H1 (cell line): Measurements from ENCODE around the gene TSC2. TPM values are rescaled to one million over a fixed set of nuclear protein-coding genes. Genes with fewer than 3 reads are reported as not detected.

Experiments used
- CTCF ChIA-PET: fragments of 300-600 bp; sonication (Branson Sonifier 250); formaldehyde crosslinking; loops from one replicate; lab custom pipeline; 2021; ENCODE audit not compliant: partially characterized antibody; lab: Charles Lee
- POLR2A ChIA-PET: fragments of 300-600 bp; sonication (Branson Sonifier 250); formaldehyde crosslinking; loops from one replicate; lab custom pipeline; 2021; ENCODE audit warnings: inconsistent platforms; ENCODE audit not compliant: partially characterized antibody; lab: Charles Lee
- DNase-seq, 2 experiments: peaks; one replicate each; pipeline versions ENCODE4 v3.0.0 to v3.0.0-alpha.2; 2010 to 2022; ENCODE audit warnings: low spot score in 2 of 2, low read depth in 1 of 2, mixed read lengths in 1 of 2
- FAIRE-seq: peaks from 2 replicates; lab custom pipeline; 2011; peaks lifted over from hg19 to GRCh38; lab: Jason Lieb, UNC
- H2AFZ ChIP-seq: 2 replicates; pipeline ENCODE4 v1.8.1; 2012; ENCODE audit warnings: low read length, inconsistent platforms
- H2AK5ac ChIP-seq: 2 replicates; pipeline ENCODE4 v1.6.1; 2013; ENCODE audit warnings: low read depth, low read length
- H2BK120ac ChIP-seq: replicated peaks from 2 replicates; pipeline ENCODE3; 2013; ENCODE audit warnings: low read depth, low read length, inconsistent platforms
- H2BK12ac ChIP-seq: 2 replicates; pipeline ENCODE4 v1.6.1; 2013; ENCODE audit warnings: low read depth, low read length
- H2BK15ac ChIP-seq: 2 replicates; pipeline ENCODE4 v1.6.1; 2013; ENCODE audit warnings: low read length
- H2BK20ac ChIP-seq: 2 replicates; pipeline ENCODE4 v1.6.1; 2013; ENCODE audit warnings: low read length
- H2BK5ac ChIP-seq: 2 replicates; pipeline ENCODE4 v1.6.1; 2013; ENCODE audit warnings: low read depth, low read length
- H3K14ac ChIP-seq: 2 replicates; pipeline ENCODE4 v1.6.1; 2013; ENCODE audit warnings: inconsistent platforms; ENCODE audit not compliant: insufficient read length
- H3K18ac ChIP-seq: 2 replicates; pipeline ENCODE4 v1.6.1; 2013; ENCODE audit warnings: low read length; ENCODE audit errors: extremely low read depth
- H3K23ac ChIP-seq: 2 replicates; pipeline ENCODE4 v1.6.1; 2013; ENCODE audit warnings: inconsistent platforms; ENCODE audit not compliant: insufficient read length
- H3K23me2 ChIP-seq: 2 replicates; pipeline ENCODE4 v1.6.1; 2013; ENCODE audit warnings: low read depth, low read length
- H3K27ac ChIP-seq: 2 replicates; pipeline ENCODE4 v1.6.1; 2011; ENCODE audit warnings: low read depth, low read length, inconsistent platforms
- H3K27me3 ChIP-seq, 4 experiments: replicated peaks in 1 of 4; 1 replicate in 1 of 4; 2 replicates in 3 of 4; pipeline versions ENCODE4 v1.6.1 to v1.8.1; 2011 to 2013; ENCODE audit warnings: low read length in 3 of 4, mild to moderate bottlenecking in 3 of 4, inconsistent platforms in 2 of 4, mixed read lengths in 2 of 4, moderate library complexity in 1 of 4; ENCODE audit not compliant: control insufficient read depth in 3 of 4, insufficient read depth in 3 of 4; ENCODE audit errors: extremely low read depth in 1 of 4
- H3K36me3 ChIP-seq, 4 experiments: 2 replicates each; pipeline versions ENCODE4 v1.6.1 to v1.8.1; 2011 to 2013; ENCODE audit warnings: mild to moderate bottlenecking in 4 of 4, low read length in 3 of 4, moderate library complexity in 2 of 4, control low read depth in 1 of 4, inconsistent platforms in 1 of 4; ENCODE audit not compliant: insufficient read depth in 4 of 4, control insufficient read depth in 2 of 4
- H3K4ac ChIP-seq: replicated peaks from 2 replicates; pipeline ENCODE3; 2013; ENCODE audit warnings: low read length, low read depth, mixed read lengths, inconsistent platforms; ENCODE audit not compliant: insufficient read length
- H3K4me1 ChIP-seq, 4 experiments: replicated peaks in 1 of 4; 1 replicate in 1 of 4; 2 replicates in 3 of 4; pipeline versions ENCODE4 v1.6.1 to v1.8.1; 2011 to 2013; ENCODE audit warnings: low read length in 3 of 4, inconsistent platforms in 2 of 4, mixed read lengths in 1 of 4; ENCODE audit not compliant: insufficient read depth in 4 of 4, control insufficient read depth in 3 of 4
- H3K4me2 ChIP-seq, 2 experiments: 2 replicates each; pipeline versions ENCODE4 v1.6.1 to v1.8.1; 2011 to 2013; ENCODE audit warnings: low read depth in 2 of 2, low read length in 2 of 2, control low read depth in 1 of 2, inconsistent platforms in 1 of 2, mild to moderate bottlenecking in 1 of 2; ENCODE audit not compliant: insufficient read depth in 1 of 2
- H3K4me3 ChIP-seq, 4 experiments: fragments of 200-600, 300-600 bp in 1 of 4; sonication (generic), shearing (Covaris generic), sonication (Bioruptor Twin) in 1 of 4; 2 replicates each; pipeline versions ENCODE4 v1.5.1 to v1.8.1; 2011 to 2016; ENCODE audit warnings: low read length in 4 of 4, low read depth in 3 of 4, control low read depth in 2 of 4, inconsistent platforms in 2 of 4, mild to moderate bottlenecking in 2 of 4, mixed read lengths in 1 of 4, moderate library complexity in 1 of 4; ENCODE audit not compliant: insufficient read depth in 2 of 4; ENCODE audit errors: extremely low read depth in 1 of 4
- H3K56ac ChIP-seq: replicated peaks from 2 replicates; pipeline ENCODE3; 2013; ENCODE audit warnings: low read depth, mild to moderate bottlenecking, mixed read lengths, low read length, inconsistent platforms; ENCODE audit not compliant: insufficient read length
- H3K79me1 ChIP-seq: 2 replicates; pipeline ENCODE4 v1.6.1; 2013; ENCODE audit warnings: low read depth, low read length, control low read depth
- H3K79me2 ChIP-seq, 2 experiments: 2 replicates each; pipeline versions ENCODE4 v1.6.1 to v1.8.1; 2012 to 2013; ENCODE audit warnings: low read length in 2 of 2, mild to moderate bottlenecking in 2 of 2, inconsistent platforms in 1 of 2; ENCODE audit not compliant: insufficient read depth in 2 of 2, control insufficient read depth in 1 of 2
- H3K9ac ChIP-seq, 4 experiments: replicated peaks in 1 of 4; 1 replicate in 1 of 4; 2 replicates in 3 of 4; pipeline versions ENCODE4 v1.6.1 to v1.8.1; 2011 to 2013; ENCODE audit warnings: low read depth in 3 of 4, low read length in 3 of 4, control low read depth in 2 of 4, mild to moderate bottlenecking in 2 of 4, moderate library complexity in 2 of 4, inconsistent platforms in 1 of 4; ENCODE audit errors: extremely low read depth in 1 of 4
- H3K9me3 ChIP-seq, 2 experiments: 2 replicates each; pipeline versions ENCODE4 v1.6.1 to v1.8.1; 2012 to 2013; ENCODE audit warnings: mild to moderate bottlenecking in 2 of 2, moderate library complexity in 2 of 2, control low read depth in 1 of 2, inconsistent platforms in 1 of 2, low read depth in 1 of 2, low read length in 1 of 2, mixed read lengths in 1 of 2; ENCODE audit not compliant: insufficient read depth in 2 of 2
- H4K20me1 ChIP-seq, 2 experiments: replicated peaks in 1 of 2; 2 replicates each; pipeline versions ENCODE3 to v1.8.1; 2011 to 2013; ENCODE audit warnings: inconsistent platforms in 2 of 2, low read length in 2 of 2, mild to moderate bottlenecking in 1 of 2; ENCODE audit not compliant: insufficient read depth in 2 of 2, control insufficient read depth in 1 of 2
- H4K5ac ChIP-seq: 2 replicates; pipeline ENCODE4 v1.6.1; 2013; ENCODE audit warnings: low read length, low read depth, mixed read lengths, inconsistent platforms; ENCODE audit not compliant: insufficient read length
- H4K8ac ChIP-seq: 2 replicates; pipeline ENCODE4 v1.8.0; 2013; ENCODE audit warnings: mild to moderate bottlenecking, moderate library complexity, low read length, inconsistent platforms; ENCODE audit not compliant: insufficient read depth; ENCODE audit errors: extremely low read depth
- H4K91ac ChIP-seq: replicated peaks from 2 replicates; pipeline ENCODE3; 2013; ENCODE audit warnings: low read length, mixed read lengths, inconsistent platforms; ENCODE audit not compliant: insufficient read length
- ATF3 ChIP-seq: IDR thresholded peaks from 2 replicates; pipeline ENCODE4 v1.6.1; 2011; ENCODE audit warnings: low read depth, mild to moderate bottlenecking, low read length; ENCODE audit not compliant: insufficient read depth
- HDAC6 ChIP-seq: IDR thresholded peaks from one replicate; pipeline ENCODE4 v1.7.1; 2012; ENCODE audit warnings: low read depth, mild to moderate bottlenecking, inconsistent platforms, low read length, moderate library complexity
- KDM5A ChIP-seq: fragments of 200-600 bp; IDR thresholded peaks from 2 replicates; pipeline ENCODE4 v1.7.1; 2012; ENCODE audit warnings: mild to moderate bottlenecking, low read length, inconsistent platforms, mixed read lengths
- MAFK ChIP-seq: IDR thresholded peaks from 2 replicates; pipeline ENCODE4 v1.6.1; 2012; ENCODE audit warnings: low read depth, mild to moderate bottlenecking, improper control_type of control experiment, low read length
- POU5F1 ChIP-seq: IDR thresholded peaks from 2 replicates; pipeline ENCODE4 v1.6.1; 2011; ENCODE audit warnings: low read depth, mild to moderate bottlenecking, low read length, moderate library complexity
- RAD21 ChIP-seq, 2 experiments: IDR thresholded peaks in 1 of 2; conservative IDR thresholded peaks in 1 of 2; 2 replicates each; pipeline ENCODE4 v1.6.1; 2011; ENCODE audit warnings: low read depth in 2 of 2, low read length in 2 of 2, improper control_type of control experiment in 1 of 2, inconsistent platforms in 1 of 2, mild to moderate bottlenecking in 1 of 2, moderate library complexity in 1 of 2
- RNF2 ChIP-seq: fragments of 200-900, 300-1000 bp; sonication (generic); IDR thresholded peaks from 2 replicates; pipeline ENCODE4 v1.7.1; 2016; ENCODE audit warnings: borderline replicate concordance, low read depth, mild to moderate bottlenecking, antibody characterized with exemption, low read length; ENCODE audit not compliant: poor library complexity, severe bottlenecking; ENCODE audit errors: missing control alignments
- SIN3A ChIP-seq, 2 experiments: IDR thresholded peaks in 1 of 2; conservative IDR thresholded peaks in 1 of 2; 2 replicates each; pipeline ENCODE4 v1.6.1; 2011 to 2012; ENCODE audit warnings: low read length in 2 of 2, improper control_type of control experiment in 1 of 2, low read depth in 1 of 2, mild to moderate bottlenecking in 1 of 2
- SIRT6 ChIP-seq: IDR thresholded peaks from one replicate; pipeline ENCODE4 v1.7.1; 2012; ENCODE audit warnings: low read length, inconsistent platforms
- SP4 ChIP-seq: IDR thresholded peaks from 2 replicates; pipeline ENCODE4 v1.6.1; 2012; ENCODE audit warnings: low read length, inconsistent platforms
- WGBS, 2 experiments: shearing (Covaris generic) in 1 of 2; methylation state at CpG; one replicate each; pipeline versions ENCODE4 v1.1.6 to v1.1.7; 2013 to 2015; ENCODE audit warnings: low lambda C conversion rate in 2 of 2, mixed read lengths in 2 of 2, inconsistent platforms in 1 of 2, low coverage in 1 of 2, missing lambda C conversion rate in 1 of 2; ENCODE audit not compliant: insufficient replicate concordance in 2 of 2, insufficient coverage in 1 of 2, insufficient read length in 1 of 2; ENCODE audit errors: extremely low coverage in 1 of 2, missing lambda C conversion rate in 1 of 2; 5-methylcytosine and 5-hydroxymethylcytosine counted together
- polyA plus RNA-seq, 7 experiments: library from polyadenylated mRNA; depleted of rRNA in 3 of 7; stranded (reverse) in 5 of 7; unstranded in 2 of 7; fragments of >200 nt in 5 of 7; fragments of 200-250 nt in 2 of 7; gene quantifications; 1 replicate in 5 of 7; 2 replicates in 1 of 7; 4 replicates in 1 of 7; pipeline versions ENCODE4 v1.2.1 to v1.2.3, GENCODE V29; 2011 to 2013; ENCODE audit warnings: missing spikeins in 2 of 7, mixed read lengths in 2 of 7
- total RNA-seq: library from RNA; stranded (reverse); fragmentation: NEBNext Ultra II Directional; extraction: Animal tissue kit (Norgen Biotek cat#: 25700); gene quantifications from 2 replicates; pipeline ENCODE4 v1.2.1, GENCODE V29; 2021

Gene TSC2
- total and polyA plus RNA-seq, 2 of the 8 experiments (the other 6 are each of a cell fraction or from before 2014, with no cell fraction given): 65.9 to 96.6 TPM

DNA sequence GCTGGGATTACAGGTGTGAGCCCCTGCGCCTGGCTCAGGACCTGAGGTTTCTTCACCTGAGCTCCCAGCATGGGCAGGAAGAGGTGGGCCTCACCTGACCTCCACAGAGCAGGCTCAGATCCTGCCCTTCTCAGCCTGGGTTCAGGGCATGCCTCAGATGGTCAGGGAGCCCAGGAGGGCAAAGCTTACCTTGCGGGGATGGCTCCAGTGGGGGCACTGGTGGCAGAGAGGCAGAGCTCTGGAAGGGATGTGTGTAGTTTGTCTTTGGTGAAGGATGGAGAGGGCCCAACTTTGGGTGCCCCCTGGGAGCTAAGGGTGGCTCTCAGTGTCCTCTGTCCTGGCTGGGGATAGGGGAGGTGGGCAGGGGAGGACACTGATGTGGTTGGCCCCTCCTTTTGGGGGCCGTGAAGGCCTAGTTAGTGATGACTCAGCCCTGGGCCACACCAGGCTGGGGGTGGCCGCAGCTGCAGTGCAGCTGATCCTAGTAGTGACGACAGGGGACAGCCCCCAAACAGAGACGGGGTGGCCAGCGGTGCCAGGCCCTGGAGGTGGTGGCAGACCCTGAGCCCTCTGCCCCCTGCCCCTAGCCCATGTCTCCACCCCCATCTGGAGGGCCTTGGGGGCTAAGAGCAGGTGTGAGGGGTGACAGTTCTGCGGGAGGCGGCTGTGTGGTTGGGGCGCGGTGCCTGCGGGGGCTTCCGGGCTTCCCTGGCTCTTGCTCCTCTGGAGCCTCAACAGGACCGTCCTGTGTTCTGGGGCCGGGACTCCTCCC lies 15.3 kb upstream of the TSC2 start:
- no peak overlapping the region for H3K4me2 ChIP-seq
- TF ChIP-seq SIRT6 (no peak), MAFK (no peak), SIN3A (conservative IDR thresholded peaks at IDR 0.05 in 1 of 2, IDR thresholded peaks at IDR 0.05 in 1 of 2; ENCODE audit: low read depth in 1 of 2, low read length in 2 of 2) (no peak), RNF2 (no peak), POU5F1 (no peak), RAD21 (IDR thresholded peaks at IDR 0.05 in 1 of 2, conservative IDR thresholded peaks at IDR 0.05 in 1 of 2; ENCODE audit: low read depth in 2 of 2, low read length in 2 of 2) (no peak), SP4 (no peak), HDAC6 (no peak), ATF3 (no peak), KDM5A (no peak)

More for the DNA sequence above, 15.3 kb upstream of the TSC2 start:
- Histone ChIP-seq H3K79me1 (no peaks in the 10 kb centered on the region), H3K14ac (no peak overlapping the region), H4K8ac (peak overlapping the region; percentile 51; the same call in 1 of the 2 replicates), H3K23ac (no peak overlapping the region), H4K5ac (no peak overlapping the region), H3K23me2 (peaks cover 1% of the 10 kb centered on the region; the same call in 1 of the 2 replicates), H3K4ac (no peak overlapping the region), H3K79me2 (no peaks in the 10 kb centered on the region), H4K91ac (no peak overlapping the region), H3K18ac (no peak overlapping the region), H3K9me3 (no peaks in the 10 kb centered on the region), H2AK5ac (no peak overlapping the region), H2BK5ac (no peak overlapping the region), H2BK120ac (no peak overlapping the region), H2BK12ac (no peak overlapping the region), H3K36me3 (no peaks in the 10 kb centered on the region), H3K9ac (no peak overlapping the region), H3K27me3 (peaks cover 0 to 8% (median 7%) of the 10 kb centered on the region in 4 experiments; a peak in 5 of 7 replicates), H3K56ac (no peak overlapping the region), H2BK15ac (no peak overlapping the region), H2BK20ac (no peak overlapping the region), H3K27ac (no peak overlapping the region), H4K20me1 (peaks cover 0 to 9% of the 10 kb centered on the region in 2 experiments), H3K4me3 (no peak overlapping the region), H2AFZ (no peak overlapping the region), H3K4me1 (peaks cover 0 to 6% (median 2%) of the 10 kb centered on the region in 4 experiments; a peak in 5 of 7 replicates)
- 85% methylated on average over 7 of the region's 15 CpGs; no CpG with 5 or more reads in 1 of the 2 experiments for WGBS, 2 experiments
- no peak for DNase-seq
- ChIA-PET POLR2A (interaction anchor here (0.8 to 2.4 kb wide), 4 partner anchors 9 to 119 kb away, joined by 3 to 9 read pairs (median 4); partner anchors contain the start of gene RPS2), CTCF (interaction anchor here (0.7 to 2.3 kb wide), 7 partner anchors 9 to 59 kb away, joined by 3 to 16 read pairs (median 5); partner anchors contain the start of gene NPW)
- no peak for FAIRE-seq
